Activated T-cell treated with anti-CD3 and anti-CD28 coated beads for 24 hours (primary cell): Measurements from ENCODE around the gene FUT3.
"Not testable (repeated sequence)": the region's sequence is repeated elsewhere in the genome, so short reads cannot be mapped to it uniquely, and the experiment has no call there.

Experiments used
- DNase-seq: peaks from one replicate; pipeline ENCODE4 v3.0.0-alpha.2; 2020; ENCODE audit warnings: low read depth

Gene FUT3

DNA sequence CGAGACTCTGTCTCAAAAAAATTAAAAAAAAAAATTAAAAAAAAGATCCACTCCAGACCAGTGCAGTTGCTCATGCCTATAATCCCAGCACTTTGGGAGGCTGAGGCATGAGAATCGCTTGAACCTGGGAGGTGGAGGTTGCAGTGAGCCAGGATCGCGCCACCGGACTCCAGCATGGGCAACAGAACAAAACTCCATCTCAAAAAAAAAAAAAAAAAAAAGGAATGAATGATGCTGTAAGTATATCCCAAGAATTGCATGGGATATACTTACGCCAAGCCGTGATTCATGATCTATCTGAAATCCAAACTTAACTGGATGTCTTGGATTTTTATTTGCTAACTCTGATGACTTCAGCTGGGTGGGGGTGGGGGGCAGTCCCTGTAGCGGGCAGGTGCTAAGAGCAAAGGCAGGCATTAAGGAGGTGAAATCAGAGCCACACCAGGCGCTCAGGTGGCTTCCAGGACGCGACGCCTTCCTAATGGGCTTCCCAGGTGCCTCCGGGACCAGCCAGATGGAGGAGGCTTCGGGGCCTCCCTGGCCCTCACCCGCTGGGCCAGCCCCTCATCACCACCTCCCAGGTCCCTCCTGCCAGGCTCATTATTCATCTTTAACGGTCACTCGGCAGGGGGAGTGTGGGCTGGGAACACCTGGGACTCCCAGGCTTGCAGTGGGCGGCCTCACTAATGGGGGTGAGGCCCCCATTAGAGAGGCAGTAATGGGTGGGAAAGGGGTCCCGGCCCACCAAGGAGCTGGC lies 30.5 kb upstream of the FUT3 start:
- no peak for DNase-seq

DNA sequence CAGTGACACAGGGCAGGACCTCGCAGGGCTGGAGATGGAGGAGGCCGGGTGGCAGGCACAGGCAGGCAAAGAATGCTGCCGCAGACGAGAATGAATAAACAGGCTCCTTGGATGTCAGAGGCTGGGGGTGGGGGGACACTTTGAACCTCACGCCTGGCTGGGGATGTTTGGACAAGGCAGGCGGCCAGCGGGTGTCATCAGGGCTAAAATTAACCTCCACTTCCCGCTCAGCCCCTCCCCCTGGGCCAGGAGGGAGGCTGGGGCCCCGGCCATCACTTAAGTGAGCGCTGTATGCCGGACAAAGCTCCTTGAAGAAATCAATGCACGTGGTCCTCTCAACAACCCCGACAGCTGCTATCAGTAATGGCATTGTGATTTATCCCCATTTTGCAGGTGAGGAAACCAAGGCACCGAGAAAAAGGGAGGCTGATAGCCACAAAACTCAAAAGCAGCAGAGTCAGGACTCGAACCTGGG lies 29.4 kb upstream of the FUT3 start:
- DNase-seq, result no peak

DNA sequence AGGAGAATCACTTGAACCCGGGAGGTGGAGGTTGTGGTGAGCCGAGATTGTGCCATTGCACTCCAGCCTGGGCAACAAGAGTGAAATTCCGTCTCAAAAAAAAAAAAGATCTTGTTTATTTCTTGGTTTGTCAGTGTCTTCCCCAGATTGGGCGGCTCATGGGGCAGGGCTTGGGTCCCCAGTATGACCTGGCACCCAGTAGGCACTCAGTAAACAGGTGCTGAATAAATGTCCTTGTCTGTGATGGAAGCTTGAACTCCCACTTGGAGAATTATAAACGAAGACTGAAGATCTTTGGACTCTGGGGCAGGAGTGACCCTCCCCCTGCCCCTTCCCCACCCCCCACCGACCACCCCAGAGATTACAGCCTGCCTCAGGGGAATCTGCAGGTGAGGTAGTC lies 28.9 kb upstream of the FUT3 start:
- DNase-seq, result no peak

DNA sequence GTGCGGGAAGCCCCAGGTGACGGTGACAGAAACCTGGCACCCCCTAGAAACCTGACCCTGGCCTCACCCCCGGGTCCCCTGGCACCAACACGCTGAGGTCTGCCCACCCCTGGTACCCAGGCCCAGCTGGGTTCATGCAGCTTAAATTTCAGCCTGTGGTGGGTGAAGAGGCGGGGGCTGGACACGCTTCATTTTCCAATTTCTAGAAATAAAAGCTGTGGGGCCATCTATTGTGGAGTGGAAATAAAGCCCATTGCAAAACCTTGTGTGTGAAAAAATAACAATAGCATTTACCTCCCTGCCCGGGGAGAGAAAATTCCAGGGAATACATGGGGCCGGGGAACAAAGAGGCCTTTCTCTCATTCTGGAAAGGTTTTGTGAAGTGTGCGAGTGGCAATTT lies 26.6 kb upstream of the FUT3 start:
- no peak for DNase-seq

DNA sequence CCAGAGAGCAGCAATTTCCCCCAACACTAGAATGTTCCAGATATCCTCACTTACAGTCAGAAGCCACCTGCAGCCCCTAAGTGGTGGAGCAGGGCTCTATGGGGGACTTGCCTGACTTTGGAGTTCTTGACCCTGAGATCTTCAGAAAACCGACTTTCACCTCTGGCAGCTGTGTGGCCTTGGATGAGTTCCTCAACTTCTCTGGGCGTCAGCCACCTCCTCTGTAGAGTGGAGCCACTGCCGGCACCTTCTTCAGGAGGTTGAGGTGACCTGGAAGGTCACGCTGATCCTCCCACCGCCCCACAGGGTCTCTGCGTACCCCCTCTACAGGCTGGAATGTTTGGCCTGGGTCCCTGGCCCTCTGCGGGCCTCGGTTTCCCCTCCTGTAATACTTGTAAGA lies 26.2 kb upstream of the FUT3 start:
- no peak for DNase-seq

DNA sequence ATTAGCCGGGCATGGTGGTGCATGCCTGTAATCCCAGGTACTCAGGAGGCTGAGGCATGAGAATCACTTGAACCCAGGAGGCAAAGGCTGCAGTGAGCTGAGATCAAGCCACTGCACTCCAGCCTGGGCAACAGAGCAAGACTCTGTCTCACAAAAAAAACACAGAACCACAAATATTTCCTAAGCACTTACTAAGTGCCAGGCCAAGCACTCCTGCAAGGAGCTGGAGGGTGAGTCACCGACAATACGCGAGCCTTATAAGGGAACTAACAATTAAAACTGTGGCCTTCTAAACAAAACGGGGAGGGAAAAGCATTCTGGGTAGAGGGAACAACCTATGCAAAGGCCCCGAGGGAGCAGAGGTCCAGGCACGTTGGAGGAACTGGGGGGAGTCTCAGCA lies 23.2 kb upstream of the FUT3 start:
- DNase-seq, result not testable (repeated sequence)

DNA sequence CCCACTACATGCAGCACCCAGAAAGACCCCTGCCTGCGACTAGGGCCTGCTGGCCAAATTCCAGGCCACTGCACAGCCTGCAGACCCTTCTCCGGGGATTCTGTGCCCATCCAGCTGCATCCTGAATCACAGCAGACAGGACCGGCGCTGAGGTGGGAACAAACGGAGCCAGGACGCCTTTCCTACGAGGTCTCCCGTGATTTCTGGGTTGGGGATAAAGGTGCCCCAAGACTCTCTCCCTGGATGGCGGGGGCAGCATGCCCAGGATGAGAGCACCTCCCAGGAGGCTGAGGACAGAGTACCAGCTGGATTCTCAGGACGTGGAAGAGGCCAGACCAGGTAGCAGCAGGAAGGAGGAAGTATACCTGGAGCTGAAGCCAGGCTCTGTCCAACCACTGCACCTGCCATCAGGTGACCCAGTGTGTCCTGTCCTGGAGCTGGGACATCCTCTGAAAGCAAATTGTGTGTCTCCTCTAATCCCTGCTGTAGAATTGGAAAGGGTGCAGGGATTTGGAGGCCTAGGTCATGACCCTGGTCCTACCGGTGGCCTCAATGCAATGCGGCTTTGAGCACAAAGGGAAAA lies 22.5 kb upstream of the FUT3 start:
- DNase-seq, result no peak

DNA sequence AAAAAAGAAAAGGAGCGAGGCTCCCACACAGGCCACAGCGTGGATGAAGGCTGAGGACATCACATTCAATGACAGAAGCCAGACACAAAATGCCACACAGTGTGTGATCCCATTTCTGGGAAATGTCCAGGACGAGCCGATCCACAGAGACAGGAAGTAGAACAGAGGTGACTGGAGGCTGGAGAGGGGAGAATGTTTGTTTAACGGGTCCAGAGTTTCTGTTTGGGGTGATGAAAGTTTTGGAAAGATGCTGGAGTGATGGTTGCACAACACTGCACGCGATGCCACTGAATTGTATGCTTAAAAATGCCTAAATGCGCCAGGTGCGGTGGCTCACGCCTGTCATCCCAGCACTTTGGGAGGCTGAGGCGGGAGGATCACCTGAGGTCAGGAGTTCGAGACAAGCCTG lies 19.7 kb upstream of the FUT3 start:
- no peak for DNase-seq

DNA sequence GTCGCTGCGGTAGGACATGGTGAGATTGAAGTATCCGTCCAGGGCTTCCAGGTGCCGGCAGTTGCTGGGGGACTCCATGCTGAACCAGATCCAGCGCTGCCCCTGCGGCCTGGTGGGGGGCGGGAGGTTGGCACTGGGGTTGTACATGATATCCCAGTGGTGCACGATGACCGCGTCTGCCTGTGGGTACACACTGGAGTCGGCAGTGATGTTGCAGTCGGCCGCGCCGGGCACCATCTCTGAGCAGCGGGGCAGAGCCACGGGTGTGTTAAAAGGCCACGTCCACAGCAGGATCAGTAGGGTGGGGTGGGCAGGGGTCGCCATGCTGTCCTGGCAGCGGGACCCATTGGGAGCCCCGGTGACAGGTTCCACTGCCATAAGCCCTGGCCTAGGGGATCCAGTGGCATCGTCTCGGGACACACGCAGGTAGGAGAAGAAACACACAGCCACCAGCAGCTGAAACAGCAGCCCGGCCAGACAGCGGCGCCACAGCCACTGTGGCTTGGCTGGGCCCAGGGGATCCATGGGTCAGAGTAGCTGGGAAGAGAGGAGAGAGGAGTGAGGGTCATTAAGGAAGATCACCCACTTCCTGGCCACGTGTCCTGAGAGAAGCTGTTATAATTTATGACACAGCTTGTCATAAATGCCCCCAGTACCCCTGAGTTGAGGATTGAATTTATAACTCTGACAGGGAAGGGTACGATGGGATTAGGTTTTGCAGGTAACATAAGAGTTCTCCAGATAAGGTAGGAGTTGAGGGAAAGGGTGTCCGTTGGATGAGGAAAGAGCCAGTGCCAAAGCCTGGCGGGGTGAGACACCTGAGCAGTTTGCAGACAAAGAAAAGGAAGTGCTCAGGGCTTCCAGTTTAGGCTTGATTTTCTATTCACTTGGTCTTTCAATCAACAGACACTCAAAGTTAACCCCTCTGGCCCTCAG lies 16.2 kb upstream of the FUT3 start:
- no peak for DNase-seq

DNA sequence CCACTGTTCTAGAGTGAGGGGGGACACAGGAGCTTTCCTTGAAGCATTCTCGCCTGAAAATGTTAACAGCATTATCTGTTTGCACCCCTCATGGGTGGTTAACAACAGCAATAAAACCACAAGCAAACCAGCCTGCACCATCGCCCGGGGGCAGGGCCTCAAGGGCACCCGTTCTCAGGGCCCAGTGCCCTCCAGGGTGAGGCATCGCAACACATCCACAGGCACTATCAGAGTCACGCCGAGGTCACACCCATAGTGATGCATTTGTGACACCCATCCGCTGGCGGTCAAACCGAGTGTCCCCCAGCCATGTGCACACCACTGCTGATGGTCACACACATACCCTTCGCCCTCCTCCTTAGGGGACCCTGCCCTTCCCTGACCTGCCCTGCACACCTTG lies 14.5 kb upstream of the FUT3 start:
- no peak for DNase-seq

DNA sequence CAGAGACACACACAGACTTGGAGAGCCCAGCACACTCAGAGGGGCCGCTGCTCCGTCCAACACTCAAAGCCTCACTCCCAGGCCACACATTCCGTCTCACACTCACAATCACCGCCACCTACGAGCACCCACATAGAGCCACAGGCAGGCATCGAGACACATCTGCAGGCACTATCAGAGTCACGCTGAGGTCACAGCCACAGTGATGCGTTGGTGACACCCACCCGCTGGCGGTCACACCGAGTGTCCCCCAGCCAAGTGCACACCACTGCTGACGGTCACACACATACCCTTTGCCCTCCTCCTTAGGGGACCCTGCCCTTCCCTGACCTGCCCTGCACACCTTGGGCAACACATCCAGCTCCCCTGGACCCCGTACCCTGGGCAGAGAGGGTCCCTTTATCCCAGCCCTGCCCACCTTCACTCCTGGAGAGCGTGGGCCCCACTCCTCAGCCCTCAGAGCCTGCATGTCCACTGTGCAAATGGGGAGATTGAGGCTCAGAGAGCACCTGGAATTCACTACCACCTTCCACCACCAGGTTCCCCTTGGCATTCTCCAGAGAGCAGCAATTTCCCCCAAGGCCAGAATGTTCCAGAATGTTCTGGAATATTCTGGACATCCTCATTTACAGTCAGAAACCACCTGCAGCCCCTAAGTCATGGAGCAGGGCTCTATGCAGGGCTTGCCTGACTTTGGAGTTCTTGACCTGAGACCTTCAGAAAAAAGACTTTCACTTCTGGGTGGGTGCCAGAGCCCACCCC lies 13.7 kb upstream of the FUT3 start:
- DNase-seq, result no peak

DNA sequence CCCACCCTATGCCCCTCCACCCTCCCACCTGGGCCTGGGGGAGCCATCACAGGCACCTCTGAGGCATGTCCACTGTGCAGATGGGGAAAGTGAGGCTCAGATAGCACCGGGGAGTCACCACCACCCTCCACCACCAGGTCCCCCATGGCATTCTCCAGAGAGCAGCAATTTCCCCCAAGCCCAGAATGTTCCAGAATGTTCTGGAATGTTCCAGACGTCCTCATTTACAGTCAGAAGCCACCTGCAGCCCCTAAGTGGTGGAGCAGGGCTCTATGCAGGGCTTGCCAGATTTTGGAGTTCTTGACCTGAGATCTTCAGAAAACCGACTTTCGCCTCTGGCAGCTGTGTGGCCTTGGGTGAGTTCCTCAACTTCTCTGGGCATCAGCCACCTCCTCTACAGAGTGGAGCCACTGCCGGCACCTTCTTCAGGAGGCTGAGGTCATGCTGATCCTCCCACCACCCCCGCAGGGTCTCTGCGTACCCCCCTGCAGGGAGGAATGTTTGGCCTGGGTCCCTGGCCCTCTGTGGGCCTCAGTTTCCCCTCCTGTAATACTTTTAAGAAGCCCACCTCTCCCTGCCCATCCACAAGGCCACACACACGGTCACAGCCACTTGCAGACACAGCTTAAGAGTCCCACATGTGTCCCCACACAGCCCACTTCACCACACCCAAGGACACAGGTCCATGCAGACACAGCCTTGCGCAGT lies 12.9 kb upstream of the FUT3 start:
- DNase-seq, result no peak

DNA sequence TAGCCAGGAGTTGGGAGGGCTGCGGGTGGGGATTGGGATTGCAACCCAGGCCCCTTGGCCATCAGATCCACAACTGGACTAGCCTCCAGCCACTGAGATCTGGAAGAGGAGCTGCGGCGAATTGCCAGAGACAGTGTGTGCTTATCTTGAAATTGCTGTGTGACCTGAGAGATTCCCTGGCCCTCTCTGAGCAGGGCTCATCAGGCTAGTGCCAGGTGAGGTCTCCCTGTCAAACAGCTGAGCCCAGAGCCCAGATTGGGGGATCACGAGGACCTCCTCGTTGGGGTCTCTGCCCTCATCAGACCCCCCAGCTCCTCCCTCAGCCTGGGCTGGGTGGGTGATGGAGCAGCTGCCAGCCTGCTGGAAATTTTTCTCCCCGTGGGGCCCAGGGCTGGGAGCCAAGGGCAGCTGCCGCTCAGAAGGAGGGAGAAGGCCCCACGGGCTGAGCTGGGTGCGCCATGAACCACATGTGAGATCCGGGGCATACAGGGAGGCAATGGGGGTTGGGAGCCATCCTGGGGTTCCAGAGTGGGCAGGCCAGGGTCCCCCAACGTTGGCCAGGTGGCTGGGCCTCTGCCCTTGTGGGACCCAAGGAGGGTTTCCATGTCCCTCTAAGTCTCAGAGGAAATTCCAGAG lies 11.9 kb upstream of the FUT3 start:
- no peak for DNase-seq

DNA sequence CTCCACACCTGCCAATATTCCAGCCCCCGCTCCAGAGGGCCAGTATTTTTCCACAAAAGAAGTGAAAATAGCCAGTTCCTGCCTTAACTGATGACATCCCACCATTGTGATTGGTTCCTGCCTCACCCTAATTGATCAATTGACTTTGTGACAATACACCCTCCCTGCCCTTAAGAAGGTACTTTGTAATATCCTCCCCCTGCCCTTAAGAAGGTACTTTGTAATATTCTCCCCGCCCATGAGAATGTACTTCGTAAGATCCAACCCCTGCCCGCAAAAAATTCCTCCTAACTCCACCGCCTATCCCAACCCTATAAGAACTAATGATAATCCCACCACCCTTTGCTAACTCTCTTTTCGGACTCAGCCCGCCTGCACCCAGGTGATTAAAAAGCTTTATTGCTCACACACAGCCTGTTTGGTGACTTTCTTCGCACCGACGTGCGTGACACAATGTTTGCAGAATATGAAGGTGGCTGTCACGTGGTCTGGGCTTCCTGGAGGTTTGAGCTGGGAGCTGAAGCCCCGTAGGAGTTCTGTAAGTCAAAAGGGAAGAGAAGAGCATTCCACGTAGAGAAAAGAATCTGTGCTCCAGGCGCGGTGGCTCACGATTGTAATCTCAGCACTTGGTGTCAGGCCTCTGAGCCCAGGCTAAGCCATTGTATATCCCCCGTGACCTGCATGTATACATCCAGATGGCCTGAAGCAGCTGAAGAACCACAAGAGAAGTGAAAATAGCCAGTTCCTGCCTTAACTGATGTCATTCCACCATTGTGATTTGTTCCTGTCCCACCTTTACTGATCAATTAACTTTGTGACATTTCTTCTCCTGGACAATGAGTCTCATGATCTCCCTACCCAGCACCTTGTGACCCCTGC lies 6.2 kb upstream of the FUT3 start:
- DNase-seq, result no peak

DNA sequence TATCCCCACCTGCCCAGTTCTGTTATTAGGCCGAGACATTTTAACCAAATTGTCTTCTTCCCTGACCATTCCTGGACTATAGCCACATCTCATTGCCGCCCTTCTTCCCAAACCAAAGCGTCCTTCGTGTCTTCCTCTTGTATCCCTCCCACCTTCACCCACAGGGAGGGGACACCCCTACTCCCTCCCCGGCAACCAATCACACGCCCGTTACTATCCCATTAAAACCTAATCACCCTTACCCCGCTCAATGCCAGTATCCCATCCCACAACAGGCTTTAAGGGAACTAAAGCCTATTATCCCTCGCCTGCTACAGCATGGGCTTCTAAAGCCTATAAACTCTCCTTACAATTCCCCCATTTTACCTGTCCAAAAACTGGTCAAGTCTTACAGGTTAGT lies 3.9 kb upstream of the FUT3 start:
- DNase-seq, result not testable (repeated sequence)

DNA sequence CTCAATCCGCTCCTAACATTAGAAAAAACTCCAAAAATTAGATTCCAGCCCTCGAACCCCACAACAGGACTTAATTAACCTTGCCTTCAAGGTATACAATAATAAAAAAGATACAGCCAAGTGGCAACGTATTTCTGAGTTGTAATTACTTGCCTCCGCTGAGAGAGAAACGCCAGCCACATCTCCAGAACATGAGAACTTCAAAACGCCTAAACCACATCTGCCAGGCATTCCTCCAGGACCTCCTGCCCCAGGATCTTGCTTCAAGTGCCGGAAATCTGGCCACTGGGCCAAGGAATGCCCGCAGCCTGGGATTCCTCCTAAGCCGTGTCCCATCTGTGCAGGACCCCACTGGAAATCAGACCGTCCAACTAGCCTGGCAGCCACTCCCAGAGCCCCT lies 2.9 kb upstream of the FUT3 start:
- not testable (repeated sequence) for DNase-seq

DNA sequence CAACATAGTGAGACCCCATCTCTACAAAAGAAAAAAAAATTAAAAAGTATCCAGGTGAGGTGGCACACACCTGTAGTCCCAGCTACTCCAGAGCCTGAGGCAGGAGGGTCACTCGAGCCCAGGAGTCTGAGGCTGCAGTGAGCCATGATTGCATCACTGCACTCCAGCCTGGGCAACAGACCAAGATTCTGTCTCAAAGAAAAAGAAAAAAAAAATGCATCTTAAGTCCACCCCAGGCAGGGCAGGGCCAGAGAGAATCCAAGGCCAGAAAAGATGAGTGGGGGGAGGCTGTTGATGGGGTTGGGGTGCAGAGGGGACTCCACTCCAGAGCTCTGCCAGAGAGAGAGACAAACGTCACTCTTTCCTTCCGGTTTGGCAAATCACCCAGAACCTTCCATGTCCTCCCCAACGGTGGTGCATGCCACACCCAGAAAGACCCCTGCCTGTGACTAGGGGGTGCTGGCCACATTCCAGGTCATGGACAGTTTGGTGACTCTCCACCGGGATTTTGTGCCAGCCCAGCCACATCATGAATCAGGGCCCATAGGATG lies 431 bp downstream of the FUT3 start:
- no peak for DNase-seq

DNA sequence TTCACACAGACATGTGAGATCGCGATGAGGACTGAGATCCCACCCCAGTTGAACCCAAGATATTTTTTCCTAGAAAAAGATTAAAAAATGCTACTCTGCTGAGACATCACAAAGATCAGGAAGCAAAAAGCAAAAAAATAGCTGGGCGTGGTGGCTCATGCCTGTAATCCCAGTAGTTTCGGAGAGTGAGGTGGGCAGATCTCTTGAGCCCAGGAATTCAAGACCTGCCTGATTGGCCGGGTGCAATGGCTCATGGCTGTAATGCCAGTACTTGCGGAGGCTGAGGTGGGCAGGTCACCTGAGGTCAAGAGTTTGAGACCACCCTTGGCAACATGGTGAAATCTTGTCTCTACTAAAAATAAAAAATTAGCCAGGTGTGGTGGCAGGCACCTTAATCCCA lies 1.1 kb downstream of the FUT3 start:
- no peak for DNase-seq

DNA sequence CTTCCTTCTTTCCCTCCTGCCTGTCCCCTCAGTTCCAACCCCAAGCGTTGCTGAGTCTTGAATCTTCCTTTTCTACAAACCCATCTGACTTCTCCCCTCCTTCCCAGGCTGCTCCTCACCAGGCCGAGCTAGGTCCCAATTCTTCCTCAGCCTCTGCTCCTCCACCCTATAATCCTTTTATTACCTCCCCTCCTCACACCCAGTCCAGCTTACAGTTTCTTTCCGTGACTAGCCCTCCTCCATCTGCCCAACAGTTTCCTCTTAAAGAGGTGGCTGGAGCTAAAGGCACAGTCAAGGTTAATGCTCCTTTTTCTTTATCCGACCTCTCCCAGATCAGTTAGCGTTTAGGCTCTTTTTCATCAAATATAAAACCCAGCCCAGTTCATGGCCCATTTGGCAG lies 2.6 kb downstream of the FUT3 start:
- DNase-seq, result not testable (repeated sequence)

DNA sequence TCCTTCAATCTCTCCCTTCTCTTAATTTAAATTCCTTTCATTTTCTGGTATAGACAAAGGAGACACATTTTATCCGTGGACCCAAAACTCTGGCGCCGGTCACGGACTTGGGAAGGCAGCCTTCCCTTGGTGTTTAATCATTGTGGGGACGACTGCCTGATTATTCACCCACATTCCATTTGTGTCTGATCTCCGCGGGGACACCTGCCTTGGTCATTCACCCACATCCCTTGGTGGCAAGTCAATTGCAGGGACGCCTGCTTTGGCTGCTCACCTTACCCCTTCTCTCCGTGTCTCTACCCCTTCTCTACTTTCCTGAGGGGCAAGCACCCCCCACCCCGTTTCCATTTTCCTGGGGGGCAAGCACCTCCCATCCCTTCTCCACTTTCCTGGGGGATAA lies 3.4 kb downstream of the FUT3 start:
- not testable (repeated sequence) for DNase-seq
